GM13977 (cell line): ENCODE data around the gene HCST.
A peak's percentile ranks its signal among the peaks of the same experiment; 100 is the strongest.

ENCODE experiments used
- DNase-seq: peaks from one replicate; pipeline ENCODE4 v3.0.0; 2012; ENCODE audit warnings: low spot score
- CTCF ChIP-seq: IDR thresholded peaks from 2 replicates; pipeline ENCODE4 v1.5.1; 2012; ENCODE audit warnings: mild to moderate bottlenecking, control low read depth; ENCODE audit not compliant: insufficient read depth; ENCODE audit errors: extremely low read depth, missing control alignments
- in situ Hi-C: fragments of 300-500 bp; cut with MboI; formaldehyde crosslinking; loops from one replicate; pipeline ENCODE4 v1.12.0; 2022; ENCODE audit warnings: low sequenced_read_pairs, low pct_unique_long_range_greater_than_20kb, mixed read lengths, inconsistent platforms; ENCODE audit not compliant: unreplicated experiment

The HCST gene

DNA sequence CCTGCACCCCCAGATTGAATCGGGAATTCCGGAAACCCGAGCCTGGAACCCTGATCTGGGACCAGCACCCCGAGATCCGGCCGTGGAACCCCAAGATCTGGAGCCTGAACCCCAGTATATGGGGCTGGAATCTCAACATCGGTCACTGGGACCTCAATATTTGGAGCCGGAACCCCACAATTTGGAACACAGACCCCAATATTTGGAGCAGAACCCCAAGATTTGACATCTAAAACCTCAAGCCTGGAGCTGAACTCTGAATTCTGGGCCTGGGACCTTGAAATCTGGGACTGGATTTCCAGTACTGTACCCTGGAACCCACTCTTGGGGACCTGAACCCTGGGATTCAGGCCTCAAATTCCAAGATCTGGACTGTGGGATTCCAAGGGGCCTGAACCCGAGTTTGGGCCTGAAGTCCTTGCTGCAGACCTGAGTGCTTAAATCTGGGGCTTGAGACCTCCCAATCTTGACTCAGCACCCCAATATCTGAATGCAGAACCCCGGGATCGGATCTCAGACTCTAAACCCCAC, 34.5 kb downstream of the HCST start:
- in situ Hi-C loops = no loop called here
- DNase-seq = peak; percentile 25

GRCh38 chr19:35937345-35938281, 35.3 kb downstream of the HCST start:
- in situ Hi-C loops = no loop called here
- TF ChIP-seq CTCF = no peak
- peak; percentile 36 for DNase-seq

More for the DNA sequence above, 34.5 kb downstream of the HCST start:
- TF ChIP-seq CTCF = no peak

GRCh38 chr19:35938282-35939224, 36.2 kb downstream of the HCST start:
- in situ Hi-C loops = no loop called here
- no peak for TF ChIP-seq CTCF
- peak; percentile 25 for DNase-seq

DNA sequence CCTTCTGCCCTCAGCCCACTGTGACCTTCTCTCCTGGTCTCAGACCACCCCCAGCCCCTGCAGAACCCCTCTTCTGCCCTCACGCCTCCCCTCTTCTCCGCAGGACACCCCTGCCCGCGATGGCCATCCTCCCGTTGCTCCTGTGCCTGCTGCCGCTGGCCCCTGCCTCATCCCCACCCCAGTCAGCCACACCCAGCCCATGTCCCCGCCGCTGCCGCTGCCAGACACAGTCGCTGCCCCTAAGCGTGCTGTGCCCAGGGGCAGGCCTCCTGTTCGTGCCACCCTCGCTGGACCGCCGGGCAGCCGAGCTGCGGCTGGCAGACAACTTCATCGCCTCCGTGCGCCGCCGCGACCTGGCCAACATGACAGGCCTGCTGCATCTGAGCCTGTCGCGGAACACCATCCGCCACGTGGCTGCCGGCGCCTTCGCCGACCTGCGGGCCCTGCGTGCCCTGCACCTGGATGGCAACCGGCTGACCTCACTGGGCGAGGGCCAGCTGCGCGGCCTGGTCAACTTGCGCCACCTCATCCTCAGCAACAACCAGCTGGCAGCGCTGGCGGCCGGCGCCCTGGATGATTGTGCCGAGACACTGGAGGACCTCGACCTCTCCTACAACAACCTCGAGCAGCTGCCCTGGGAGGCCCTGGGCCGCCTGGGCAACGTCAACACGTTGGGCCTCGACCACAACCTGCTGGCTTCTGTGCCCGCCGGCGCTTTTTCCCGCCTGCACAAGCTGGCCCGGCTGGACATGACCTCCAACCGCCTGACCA, 37.2 kb downstream of the HCST start:
- DNase-seq = peak; percentile 24
- in situ Hi-C loops = no loop called here
- no peak for TF ChIP-seq CTCF

GRCh38 chr19:35940078-35940775, 37.9 kb downstream of the HCST start:
- peak; percentile 12 for DNase-seq
- TF ChIP-seq CTCF = no peak
- in situ Hi-C loops = no loop called here
